ENCODE data around the gene RPS10.

The RPS10 gene

DNA sequence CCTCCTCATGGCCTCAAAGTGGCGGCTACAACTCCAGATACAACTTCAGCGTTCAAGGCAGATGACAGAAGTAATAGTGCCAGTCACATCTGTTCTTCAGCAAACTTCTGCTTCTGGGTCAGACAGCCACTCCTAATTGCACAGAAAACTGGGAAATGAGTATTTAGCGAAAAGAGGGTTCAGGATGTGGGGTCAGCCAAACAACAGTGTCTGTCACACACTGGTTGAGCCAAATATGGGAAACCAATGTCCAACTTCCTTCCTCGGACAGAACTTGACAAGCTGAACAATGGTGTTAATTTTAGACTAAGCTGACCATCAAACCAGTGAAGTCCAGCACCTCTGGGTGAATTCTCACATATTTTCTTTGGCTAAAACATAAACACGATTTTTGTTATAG lies 55.5 kb downstream of the RPS10 start:
- Mint-ChIP-seq H3K27ac (no peak overlapping the region), H3K4me1 (peaks cover 4% of the 10 kb centered on the region), H3K36me3 (ENCODE audit: low read depth) (peaks cover 8% of the 10 kb centered on the region), H3K9me3 (no peaks in the 10 kb centered on the region), H3K27me3 (ENCODE audit: low read depth) (no peaks in the 10 kb centered on the region), H3K4me3 (peak overlapping the region in 1 of 3 experiments; percentile 8)
- TF ChIP-seq, protein P1, sequence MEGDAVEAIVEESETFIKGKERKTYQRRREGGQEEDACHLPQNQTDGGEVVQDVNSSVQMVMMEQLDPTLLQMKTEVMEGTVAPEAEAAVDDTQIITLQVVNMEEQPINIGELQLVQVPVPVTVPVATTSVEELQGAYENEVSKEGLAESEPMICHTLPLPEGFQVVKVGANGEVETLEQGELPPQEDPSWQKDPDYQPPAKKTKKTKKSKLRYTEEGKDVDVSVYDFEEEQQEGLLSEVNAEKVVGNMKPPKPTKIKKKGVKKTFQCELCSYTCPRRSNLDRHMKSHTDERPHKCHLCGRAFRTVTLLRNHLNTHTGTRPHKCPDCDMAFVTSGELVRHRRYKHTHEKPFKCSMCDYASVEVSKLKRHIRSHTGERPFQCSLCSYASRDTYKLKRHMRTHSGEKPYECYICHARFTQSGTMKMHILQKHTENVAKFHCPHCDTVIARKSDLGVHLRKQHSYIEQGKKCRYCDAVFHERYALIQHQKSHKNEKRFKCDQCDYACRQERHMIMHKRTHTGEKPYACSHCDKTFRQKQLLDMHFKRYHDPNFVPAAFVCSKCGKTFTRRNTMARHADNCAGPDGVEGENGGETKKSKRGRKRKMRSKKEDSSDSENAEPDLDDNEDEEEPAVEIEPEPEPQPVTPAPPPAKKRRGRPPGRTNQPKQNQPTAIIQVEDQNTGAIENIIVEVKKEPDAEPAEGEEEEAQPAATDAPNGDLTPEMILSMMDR (IDR thresholded peaks at IDR 0.05; ENCODE audit: unreplicated experiment in 3 of 3) = no peak

DNA sequence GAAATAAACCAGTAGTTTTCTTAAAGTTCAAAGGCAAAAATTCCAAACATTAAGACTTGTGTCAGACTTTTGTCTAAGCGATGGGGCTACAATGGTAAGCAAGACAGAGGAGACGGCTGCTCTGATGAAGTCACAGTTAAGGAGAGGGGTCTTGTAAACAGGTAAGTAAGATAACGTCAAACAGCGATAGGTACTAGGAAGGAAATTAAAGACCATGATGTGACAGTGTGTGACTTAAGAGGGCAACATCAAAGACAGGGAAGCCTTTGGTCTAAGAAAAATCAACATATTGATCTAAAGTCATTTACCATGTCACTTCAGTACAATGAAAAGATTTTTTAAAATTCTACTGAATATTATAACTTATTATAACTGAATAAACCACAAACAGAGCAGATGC lies 56.5 kb downstream of the RPS10 start:
- H3K27me3 Mint-ChIP-seq (ENCODE audit: low read depth) = no peaks in the 10 kb centered on the region
- no peak overlapping the region for H3K4me3 Mint-ChIP-seq
- peaks cover 8% of the 10 kb centered on the region for H3K36me3 Mint-ChIP-seq (ENCODE audit: low read depth)
- no peak overlapping the region for H3K27ac Mint-ChIP-seq
- H3K9me3 Mint-ChIP-seq = no peaks in the 10 kb centered on the region
- peaks cover 7% of the 10 kb centered on the region for H3K4me1 Mint-ChIP-seq
- TF ChIP-seq, protein P1 (IDR thresholded peaks at IDR 0.05; ENCODE audit: unreplicated experiment in 3 of 3) = no peak

Measured in nephron (organoid).